GM12864 (cell line): ENCODE results near the gene UNC13B.
"Not testable (repeated sequence)": the region's sequence is repeated elsewhere in the genome, so short reads cannot be mapped to it uniquely, and the experiment has no call there.

Source experiments
- DNase-seq: peaks from one replicate; pipeline ENCODE4 v3.0.0-alpha.2; 2011; ENCODE audit warnings: low read depth
- H3K4me3 ChIP-seq: 2 replicates; pipeline ENCODE4 v1.5.1; 2011; ENCODE audit warnings: mild to moderate bottlenecking, low read depth, low read length, control low read depth
- TF ChIP-seq, protein P1 (sequence below): IDR thresholded peaks from 2 replicates; pipeline ENCODE4 v1.5.1; 2011; ENCODE audit warnings: low read depth, mild to moderate bottlenecking, moderate library complexity, low read length, control low read depth, inconsistent platforms; ENCODE audit errors: missing control alignments

Gene UNC13B

DNA sequence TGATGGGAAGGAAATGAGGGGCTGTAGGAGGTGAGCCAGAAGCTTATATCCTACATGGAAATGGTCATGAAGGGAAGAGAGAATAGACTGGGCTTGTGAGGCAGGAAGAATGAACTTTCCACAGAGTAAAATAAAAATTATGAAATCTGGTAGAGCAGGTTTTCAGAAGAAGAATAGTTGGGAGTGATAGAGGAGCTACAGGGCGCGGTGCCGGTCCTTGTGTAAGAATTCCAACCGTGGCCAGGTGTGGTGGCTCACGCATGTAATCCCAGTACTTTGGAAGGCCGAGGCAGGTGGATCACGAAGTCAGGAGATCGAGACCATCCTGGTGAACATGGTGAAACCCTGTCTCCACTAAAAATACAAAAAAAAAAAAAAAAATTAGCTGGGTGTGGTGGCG, 8.9 kb upstream of the UNC13B start:
- no peak for DNase-seq
- no peak overlapping the region for H3K4me3 ChIP-seq

GRCh38 chr9:35156781-35157180, 5.0 kb upstream of the UNC13B start:
- no peak overlapping the region for H3K4me3 ChIP-seq
- TF ChIP-seq, protein P1, sequence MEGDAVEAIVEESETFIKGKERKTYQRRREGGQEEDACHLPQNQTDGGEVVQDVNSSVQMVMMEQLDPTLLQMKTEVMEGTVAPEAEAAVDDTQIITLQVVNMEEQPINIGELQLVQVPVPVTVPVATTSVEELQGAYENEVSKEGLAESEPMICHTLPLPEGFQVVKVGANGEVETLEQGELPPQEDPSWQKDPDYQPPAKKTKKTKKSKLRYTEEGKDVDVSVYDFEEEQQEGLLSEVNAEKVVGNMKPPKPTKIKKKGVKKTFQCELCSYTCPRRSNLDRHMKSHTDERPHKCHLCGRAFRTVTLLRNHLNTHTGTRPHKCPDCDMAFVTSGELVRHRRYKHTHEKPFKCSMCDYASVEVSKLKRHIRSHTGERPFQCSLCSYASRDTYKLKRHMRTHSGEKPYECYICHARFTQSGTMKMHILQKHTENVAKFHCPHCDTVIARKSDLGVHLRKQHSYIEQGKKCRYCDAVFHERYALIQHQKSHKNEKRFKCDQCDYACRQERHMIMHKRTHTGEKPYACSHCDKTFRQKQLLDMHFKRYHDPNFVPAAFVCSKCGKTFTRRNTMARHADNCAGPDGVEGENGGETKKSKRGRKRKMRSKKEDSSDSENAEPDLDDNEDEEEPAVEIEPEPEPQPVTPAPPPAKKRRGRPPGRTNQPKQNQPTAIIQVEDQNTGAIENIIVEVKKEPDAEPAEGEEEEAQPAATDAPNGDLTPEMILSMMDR = no peak
- no peak for DNase-seq

More for the DNA sequence above, 8.9 kb upstream of the UNC13B start:
- TF ChIP-seq, protein P1 = no peak

DNA sequence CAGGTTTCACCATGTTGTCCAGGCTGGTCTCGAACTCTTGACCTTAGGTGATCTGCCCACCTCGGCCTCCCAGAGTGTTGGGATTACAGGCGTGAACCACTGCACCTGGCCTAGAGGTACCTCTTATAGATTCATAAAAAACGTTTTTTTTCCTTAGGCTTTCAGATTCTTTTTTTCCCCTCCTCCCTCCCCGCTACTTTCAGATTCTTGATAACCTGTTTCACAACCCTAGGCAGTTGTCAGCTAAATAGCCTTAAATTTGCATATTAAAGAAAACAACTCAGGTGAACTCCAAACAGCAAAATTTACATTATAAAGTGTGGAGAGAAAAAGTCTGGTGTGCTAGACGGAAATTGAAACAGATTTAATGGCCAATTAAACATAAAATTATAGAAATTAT, 4.0 kb upstream of the UNC13B start:
- DNase-seq = peak; percentile 49
- H3K4me3 ChIP-seq = not testable (repeated sequence)

DNA sequence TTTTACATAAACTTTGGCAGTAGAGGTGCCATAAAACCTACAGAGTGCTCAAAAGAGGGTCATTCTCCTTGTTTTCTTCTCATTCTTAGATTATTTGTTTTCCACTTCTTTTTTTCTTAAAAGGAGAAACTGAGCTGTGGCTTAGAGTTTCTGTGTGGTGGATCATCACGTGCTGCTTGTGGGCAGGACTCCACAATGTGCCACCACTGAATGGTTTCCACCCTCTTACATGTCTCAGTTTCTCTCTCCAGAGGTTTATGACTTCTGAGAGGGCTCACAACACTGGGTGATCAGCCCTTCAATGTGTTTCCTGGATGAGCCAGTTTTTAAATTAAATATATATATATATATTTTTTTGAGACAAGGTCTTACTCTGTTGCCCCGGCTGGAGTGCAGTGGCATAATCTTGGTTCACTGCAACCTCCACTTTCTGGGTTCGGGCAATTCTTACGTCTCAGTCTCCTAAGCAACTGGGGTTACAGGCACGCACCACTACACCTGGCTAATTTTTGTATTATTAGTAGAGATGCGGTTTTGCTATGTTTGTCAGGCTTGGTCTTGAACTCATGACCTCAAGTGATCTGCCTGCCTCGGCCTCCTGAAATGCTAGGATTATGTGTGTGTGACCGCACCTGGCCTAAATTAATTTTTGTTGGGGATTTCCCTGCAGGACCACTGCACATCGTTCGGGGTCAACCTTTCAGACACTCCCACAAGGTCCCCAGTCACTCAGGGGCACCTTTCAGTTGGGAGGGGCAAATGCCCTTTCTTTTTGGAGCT, 3.1 kb upstream of the UNC13B start:
- TF ChIP-seq, protein P1 = no peak
- H3K4me3 ChIP-seq = no peak overlapping the region; the same call in 1 of the 2 replicates
- peak; percentile 86 for DNase-seq

DNA sequence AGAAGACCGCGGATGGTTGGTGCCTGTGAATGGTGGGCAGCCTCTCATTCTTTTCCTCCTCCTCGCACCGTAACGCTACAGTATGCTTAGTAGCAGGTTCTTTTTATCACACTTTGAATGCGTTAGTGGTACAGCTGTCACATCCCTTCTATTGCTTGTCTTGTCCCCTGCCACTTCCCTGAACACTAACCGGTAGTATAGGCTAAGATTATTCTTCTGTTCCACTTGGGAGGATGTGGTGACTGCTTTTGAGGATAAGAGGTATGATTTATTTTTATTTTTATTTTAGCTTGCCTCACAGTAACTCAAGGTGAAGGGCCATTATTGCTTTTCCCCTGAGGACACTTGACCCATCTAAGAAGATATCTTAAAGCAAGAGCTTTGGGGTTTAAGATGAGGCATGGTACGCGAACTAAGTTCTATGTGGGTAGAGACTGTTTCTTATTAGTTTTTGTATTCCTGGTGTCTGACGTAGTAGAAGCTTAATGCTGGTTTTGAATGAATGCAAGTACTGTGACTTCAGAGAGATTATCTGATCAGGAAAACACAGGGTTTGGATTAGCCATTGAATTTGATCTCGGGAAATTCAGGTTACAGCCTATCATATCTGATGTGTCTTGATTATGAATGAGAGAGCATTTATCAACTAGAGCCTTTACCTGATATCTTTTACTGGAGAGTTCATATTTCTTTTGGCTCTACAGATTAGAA, 951 bp downstream of the UNC13B start:
- peak overlapping the region; percentile 95 for H3K4me3 ChIP-seq
- TF ChIP-seq, protein P1 = no peak
- no peak for DNase-seq

DNA sequence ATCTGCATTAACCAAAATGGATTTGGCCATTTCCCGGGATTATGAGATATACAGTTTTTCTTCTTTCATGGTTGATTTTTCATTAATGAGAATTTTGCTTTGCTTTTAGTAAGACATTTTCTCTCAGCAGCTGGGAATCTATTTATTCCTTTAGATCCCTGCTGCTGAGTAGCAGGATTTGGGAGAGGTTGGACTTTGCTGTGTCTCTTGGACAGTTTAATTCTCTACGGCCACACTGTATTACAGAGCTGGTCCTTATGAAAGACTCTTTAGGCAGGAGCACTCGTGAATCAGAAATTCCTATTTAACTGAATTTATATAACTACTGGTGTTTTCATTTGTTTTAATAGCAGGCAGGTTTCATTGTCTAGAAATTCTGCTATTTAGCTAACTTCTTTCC, 1.6 kb downstream of the UNC13B start:
- DNase-seq = no peak
- H3K4me3 ChIP-seq = no peak overlapping the region; the same call in 1 of the 2 replicates
- TF ChIP-seq, protein P1 = no peak

- TF ChIP-seq, protein P1 = no peak
- H3K4me3 ChIP-seq = no peak overlapping the region
- no peak for DNase-seq
Measured at GRCh38 chr9:35164711-35165110, 2.9 kb downstream of the UNC13B start.

DNA sequence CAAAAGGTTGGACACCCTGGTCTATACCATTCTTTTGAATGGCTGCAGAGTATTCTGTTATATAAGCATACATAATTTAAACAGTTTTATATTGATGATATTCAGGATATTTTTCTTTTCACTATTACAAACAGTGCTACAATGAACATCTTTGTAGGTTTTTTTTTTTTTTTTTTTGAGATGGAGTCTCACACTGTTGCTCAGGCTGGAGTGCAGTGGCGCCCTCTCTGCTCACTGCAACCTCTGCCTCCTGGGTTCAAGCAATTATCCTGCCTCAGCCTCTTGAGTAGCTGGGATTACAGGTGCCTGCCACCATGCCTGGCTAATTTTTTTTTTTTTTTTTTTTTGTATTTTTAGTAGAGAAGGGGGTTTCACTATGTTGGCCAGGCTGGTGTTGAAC, 5.6 kb downstream of the UNC13B start:
- DNase-seq, H3K4me3 ChIP-seq: not testable (repeated sequence)
